MM.1S (cell line): ENCODE results near the gene C10orf105.

Experiments used
- EZH2 ChIP-seq: fragments of 300-600 bp; sonication (generic); optimal IDR thresholded peaks from 2 replicates; pipeline ENCODE3; 2017; ENCODE audit warnings: low read depth, mild to moderate bottlenecking, antibody characterized with exemption, low read length, mixed read lengths
- EZH2phosphoT487 ChIP-seq: fragments of 300-600 bp; sonication (generic); IDR thresholded peaks from 2 replicates; pipeline ENCODE4 v1.6.1; 2018; ENCODE audit warnings: antibody characterized with exemption, low read length
- TF ChIP-seq, protein P1 (sequence below): fragments of 300-600 bp; sonication (generic); IDR thresholded peaks from 2 replicates; pipeline ENCODE4 v1.5.1; 2016; ENCODE audit warnings: antibody characterized with exemption, low read length, mixed read lengths

DNA sequence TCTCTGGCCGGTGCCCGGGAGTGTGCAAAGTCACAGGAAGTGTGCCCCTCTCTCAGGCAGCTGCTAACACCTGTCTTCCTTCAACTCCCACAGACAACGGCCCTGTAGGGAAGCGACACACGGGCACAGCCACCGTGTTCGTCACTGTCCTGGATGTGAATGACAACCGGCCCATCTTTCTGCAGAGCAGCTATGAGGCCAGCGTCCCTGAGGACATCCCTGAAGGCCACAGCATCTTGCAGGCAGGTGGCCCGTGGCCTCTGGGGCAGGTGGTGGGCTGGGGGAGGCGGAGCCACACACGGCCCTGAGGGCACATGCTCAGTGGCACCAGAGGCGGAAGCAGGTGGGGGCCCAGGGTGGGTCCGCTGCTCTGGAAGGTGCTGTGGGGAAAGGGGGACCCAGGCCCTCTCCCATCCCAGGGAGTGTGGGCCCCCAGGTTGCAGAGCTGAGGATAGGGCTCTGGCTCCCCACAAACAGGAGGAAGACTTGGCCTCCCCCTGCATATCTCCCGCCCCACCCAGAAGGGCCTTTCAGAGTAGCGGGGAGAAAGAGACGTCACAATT lies 6.9 kb downstream of the C10orf105 start:
- TF ChIP-seq EZH2phosphoT487 (no peak), EZH2 (no peak)
- TF ChIP-seq, protein P1, sequence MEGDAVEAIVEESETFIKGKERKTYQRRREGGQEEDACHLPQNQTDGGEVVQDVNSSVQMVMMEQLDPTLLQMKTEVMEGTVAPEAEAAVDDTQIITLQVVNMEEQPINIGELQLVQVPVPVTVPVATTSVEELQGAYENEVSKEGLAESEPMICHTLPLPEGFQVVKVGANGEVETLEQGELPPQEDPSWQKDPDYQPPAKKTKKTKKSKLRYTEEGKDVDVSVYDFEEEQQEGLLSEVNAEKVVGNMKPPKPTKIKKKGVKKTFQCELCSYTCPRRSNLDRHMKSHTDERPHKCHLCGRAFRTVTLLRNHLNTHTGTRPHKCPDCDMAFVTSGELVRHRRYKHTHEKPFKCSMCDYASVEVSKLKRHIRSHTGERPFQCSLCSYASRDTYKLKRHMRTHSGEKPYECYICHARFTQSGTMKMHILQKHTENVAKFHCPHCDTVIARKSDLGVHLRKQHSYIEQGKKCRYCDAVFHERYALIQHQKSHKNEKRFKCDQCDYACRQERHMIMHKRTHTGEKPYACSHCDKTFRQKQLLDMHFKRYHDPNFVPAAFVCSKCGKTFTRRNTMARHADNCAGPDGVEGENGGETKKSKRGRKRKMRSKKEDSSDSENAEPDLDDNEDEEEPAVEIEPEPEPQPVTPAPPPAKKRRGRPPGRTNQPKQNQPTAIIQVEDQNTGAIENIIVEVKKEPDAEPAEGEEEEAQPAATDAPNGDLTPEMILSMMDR = no peak
